DND-41 (cell line): Measurements from ENCODE around the gene AKAP6.

Experiments
- ATAC-seq: fragments of 200-7000 bp; cut with Tn5 transposase; 3 replicates; pipeline ENCODE4 v1.9.1; 2021; ENCODE audit warnings: low read depth; ENCODE audit not compliant: insufficient read depth
- DNase-seq: peaks from one replicate; pipeline ENCODE4 v3.0.0-alpha.2; 2020
- H2AFZ ChIP-seq: 2 replicates; pipeline ENCODE4 v1.6.0; 2012; ENCODE audit warnings: low read depth, low read length
- H3K27ac ChIP-seq: 2 replicates; pipeline ENCODE4 v1.5.1; 2012; ENCODE audit warnings: low read length, inconsistent platforms
- H3K27me3 ChIP-seq: fragments of 200-600 bp; sonication (generic); 2 replicates; pipeline ENCODE4 v1.6.0; 2012; ENCODE audit warnings: low read length, mild to moderate bottlenecking, inconsistent platforms; ENCODE audit not compliant: insufficient read depth, poor library complexity
- H3K36me3 ChIP-seq: 2 replicates; pipeline ENCODE4 v1.5.1; 2012; ENCODE audit warnings: low read length, inconsistent platforms; ENCODE audit not compliant: insufficient read depth
- H3K4me1 ChIP-seq: 2 replicates; pipeline ENCODE4 v1.5.1; 2012; ENCODE audit warnings: mild to moderate bottlenecking, low read length; ENCODE audit not compliant: insufficient read depth
- H3K4me2 ChIP-seq: 2 replicates; pipeline ENCODE4 v1.6.0; 2012; ENCODE audit warnings: mild to moderate bottlenecking, moderate library complexity, low read length, inconsistent platforms; ENCODE audit not compliant: insufficient read depth
- H3K4me3 ChIP-seq, 2 experiments: fragments of 200-600 bp in 1 of 2; shearing (Covaris generic) in 1 of 2; 2 replicates each; pipeline ENCODE4 v1.5.1; 2012 to 2016; ENCODE audit warnings: inconsistent platforms in 2 of 2, low read length in 2 of 2, mild to moderate bottlenecking in 2 of 2, low read depth in 1 of 2, moderate library complexity in 1 of 2
- H3K79me2 ChIP-seq: 2 replicates; pipeline ENCODE4 v1.6.0; 2012; ENCODE audit warnings: low read length, inconsistent platforms; ENCODE audit not compliant: insufficient read depth
- H3K9ac ChIP-seq: 2 replicates; pipeline ENCODE4 v1.6.0; 2012; ENCODE audit warnings: low read depth, mild to moderate bottlenecking, inconsistent platforms, low read length, moderate library complexity
- H3K9me3 ChIP-seq: 2 replicates; pipeline ENCODE4 v1.5.1; 2012; ENCODE audit warnings: low read length, moderate library complexity, mild to moderate bottlenecking, inconsistent platforms; ENCODE audit not compliant: insufficient read depth, severe bottlenecking
- H4K20me1 ChIP-seq: 2 replicates; pipeline ENCODE4 v1.6.0; 2012; ENCODE audit warnings: low read length; ENCODE audit not compliant: insufficient read depth
- CTCF ChIP-seq: IDR thresholded peaks from 2 replicates; pipeline ENCODE4 v1.5.1; 2012; ENCODE audit warnings: borderline replicate concordance, low read length, moderate library complexity, mild to moderate bottlenecking; ENCODE audit not compliant: poor library complexity, severe bottlenecking; ENCODE audit errors: extremely low read depth
- EZH2 ChIP-seq: IDR thresholded peaks from 3 replicates; pipeline ENCODE4 v1.6.1; 2012; ENCODE audit warnings: borderline replicate concordance, low read depth, mild to moderate bottlenecking, moderate library complexity, low read length, inconsistent platforms; ENCODE audit not compliant: severe bottlenecking

The AKAP6 gene

GRCh38 chr14:32654106-32654505, 325.0 kb downstream of the AKAP6 start:
- Histone ChIP-seq H3K27ac (no peak overlapping the region), H3K4me2 (no peak overlapping the region), H3K27me3 (no peaks in the 10 kb centered on the region), H3K36me3 (no peaks in the 10 kb centered on the region), H3K4me3 (no peak overlapping the region), H3K79me2 (no peaks in the 10 kb centered on the region), H4K20me1 (no peaks in the 10 kb centered on the region), H3K9ac (no peak overlapping the region), H3K9me3 (no peaks in the 10 kb centered on the region), H2AFZ (no peak overlapping the region), H3K4me1 (no peaks in the 10 kb centered on the region)
- no peak for TF ChIP-seq CTCF
- DNase-seq (no peak), ATAC-seq (no peak)

- Histone ChIP-seq H4K20me1 (no peaks in the 10 kb centered on the region), H3K9me3 (no peaks in the 10 kb centered on the region), H3K4me3 (no peak overlapping the region), H3K4me2 (no peak overlapping the region), H3K27me3 (no peaks in the 10 kb centered on the region), H2AFZ (no peak overlapping the region), H3K36me3 (no peaks in the 10 kb centered on the region), H3K4me1 (no peaks in the 10 kb centered on the region), H3K9ac (no peak overlapping the region), H3K79me2 (no peaks in the 10 kb centered on the region), H3K27ac (no peak overlapping the region)
- ATAC-seq (no peak), DNase-seq (no peak)
- TF ChIP-seq CTCF (no peak), EZH2 (no peak)
These were observed 327.5 kb downstream of the AKAP6 start for GRCh38 chr14:32656601-32657000.

DNA sequence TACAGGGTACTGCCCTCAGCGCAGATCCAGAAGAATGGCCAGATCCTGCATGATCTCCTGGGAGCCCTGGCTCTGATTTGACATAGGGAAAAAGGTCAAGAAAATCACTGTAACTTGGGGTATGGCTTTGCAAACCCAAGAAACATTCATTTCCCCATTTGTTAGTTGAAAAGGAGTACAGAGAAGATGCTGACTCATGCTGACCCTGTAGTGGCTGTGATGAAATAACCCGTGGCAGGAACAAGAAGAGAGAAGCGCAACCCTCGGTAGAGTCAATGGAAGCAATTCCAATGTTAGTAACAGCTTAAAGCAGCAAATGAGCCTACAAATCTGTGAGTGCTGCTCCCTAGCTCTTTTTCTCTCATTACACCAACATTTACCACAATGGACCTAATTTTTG, 328.0 kb downstream of the AKAP6 start:
- H3K4me1 ChIP-seq, result no peaks in the 10 kb centered on the region
- H3K4me3 ChIP-seq, result no peak overlapping the region
- no peaks in the 10 kb centered on the region for H3K27me3 ChIP-seq
- no peaks in the 10 kb centered on the region for H3K36me3 ChIP-seq
- no peaks in the 10 kb centered on the region for H3K9me3 ChIP-seq
- H4K20me1 ChIP-seq, result no peaks in the 10 kb centered on the region
- H3K4me2 ChIP-seq, result no peak overlapping the region
- no peak for DNase-seq
- H3K27ac ChIP-seq, result no peak overlapping the region
- no peak for TF ChIP-seq CTCF
- ATAC-seq, result no peak
- H3K9ac ChIP-seq, result no peak overlapping the region
- H2AFZ ChIP-seq, result no peak overlapping the region
- H3K79me2 ChIP-seq, result no peaks in the 10 kb centered on the region

- no peak overlapping the region for H3K27ac ChIP-seq
- no peaks in the 10 kb centered on the region; the same call in 1 of the 2 replicates for H4K20me1 ChIP-seq
- DNase-seq (no peak), ATAC-seq (no peak)
- no peaks in the 10 kb centered on the region for H3K27me3 ChIP-seq
- H3K9me3 ChIP-seq, result no peaks in the 10 kb centered on the region
- H3K4me1 ChIP-seq, result no peaks in the 10 kb centered on the region
- no peak overlapping the region for H3K4me3 ChIP-seq
- no peak overlapping the region for H3K4me2 ChIP-seq
- H3K79me2 ChIP-seq, result no peaks in the 10 kb centered on the region
- no peak overlapping the region for H3K9ac ChIP-seq
- no peak for TF ChIP-seq CTCF
- no peak for TF ChIP-seq EZH2
- no peak overlapping the region for H2AFZ ChIP-seq
- H3K36me3 ChIP-seq, result no peaks in the 10 kb centered on the region
These were observed 332.1 kb downstream of the AKAP6 start for GRCh38 chr14:32661216-32661615.
